SIG-M5 (cell line): ENCODE data around the gene KRTAP4-12.
"Not testable (repeated sequence)": the region's sequence is repeated elsewhere in the genome, so short reads cannot be mapped to it uniquely, and the experiment has no call there.

Experiments used
- DNase-seq: peaks from one replicate; lab custom pipeline; 2025; lab: John Stamatoyannopoulos, UW

KRTAP4-12 gene

DNA sequence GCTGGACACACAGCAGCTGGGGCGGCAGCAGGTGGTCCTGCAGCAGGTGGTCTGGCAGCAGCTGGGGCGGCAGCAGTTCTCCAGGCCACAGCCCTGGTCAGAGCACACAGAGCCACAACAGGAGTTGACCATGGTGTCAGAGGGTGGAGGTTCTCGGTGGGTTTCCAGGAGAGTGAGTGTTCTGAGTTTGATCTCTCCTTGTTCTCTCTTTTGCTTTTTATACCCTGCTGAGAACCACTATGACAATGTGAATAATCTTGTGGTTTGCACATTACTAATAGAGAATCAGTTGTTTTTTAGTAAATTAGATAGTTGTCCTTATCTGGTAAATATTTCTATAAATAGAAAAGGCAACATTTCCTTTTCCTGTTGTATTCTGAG lies at the start of gene KRTAP4-12:
Gene KRTAP4-12, minus strand, starts transcription at position 192 of the 381 bp plus-strand sequence. Its CDS starts 60 bp downstream, at position 132.
- DNase-seq, result not testable (repeated sequence)

DNA sequence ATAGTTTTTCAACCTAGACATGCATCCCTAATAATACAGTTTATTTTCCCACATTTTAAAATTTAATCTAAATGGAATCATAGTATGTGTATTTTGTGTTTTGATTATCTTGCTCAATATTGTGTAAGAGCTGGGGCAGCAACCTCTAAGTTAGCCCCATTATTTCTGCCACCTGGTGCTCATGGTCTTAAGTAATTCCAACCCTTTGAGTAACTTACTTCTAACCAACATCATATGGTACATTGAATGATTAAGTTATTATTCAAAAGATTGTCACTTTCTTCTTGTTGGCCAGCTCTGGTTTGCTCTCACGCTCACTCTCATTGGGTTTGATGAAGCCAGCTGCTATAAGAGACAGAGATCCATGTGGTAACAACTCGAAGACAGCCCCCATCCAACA lies 47.9 kb upstream of the KRTAP4-12 start:
- DNase-seq, result no peak

DNA sequence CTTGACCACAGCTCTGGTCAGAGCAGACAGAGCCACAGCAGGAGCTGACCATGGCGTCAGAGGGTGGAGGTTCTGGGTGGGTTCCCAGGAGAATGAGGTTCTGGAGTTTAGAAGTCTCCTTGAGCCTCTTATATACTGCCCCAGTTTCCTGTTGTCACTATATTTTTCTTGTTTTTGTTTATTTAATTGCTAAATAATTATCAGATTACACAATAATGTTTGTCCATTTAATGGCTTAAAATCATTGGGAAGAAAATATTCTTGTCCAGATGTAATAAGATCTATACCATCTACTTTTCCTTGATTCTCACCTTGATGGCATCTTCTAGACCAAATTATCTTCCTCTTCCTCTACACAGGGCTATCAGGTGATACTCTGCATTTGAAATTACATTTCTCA lies 44.1 kb upstream of the KRTAP4-12 start, which contains the start of gene KRTAP4-3:
Gene KRTAP4-3, minus strand, starts transcription at position 101 of the 400 bp plus-strand sequence. Its CDS starts 49 bp downstream, at position 52.
- DNase-seq, result no peak

DNA sequence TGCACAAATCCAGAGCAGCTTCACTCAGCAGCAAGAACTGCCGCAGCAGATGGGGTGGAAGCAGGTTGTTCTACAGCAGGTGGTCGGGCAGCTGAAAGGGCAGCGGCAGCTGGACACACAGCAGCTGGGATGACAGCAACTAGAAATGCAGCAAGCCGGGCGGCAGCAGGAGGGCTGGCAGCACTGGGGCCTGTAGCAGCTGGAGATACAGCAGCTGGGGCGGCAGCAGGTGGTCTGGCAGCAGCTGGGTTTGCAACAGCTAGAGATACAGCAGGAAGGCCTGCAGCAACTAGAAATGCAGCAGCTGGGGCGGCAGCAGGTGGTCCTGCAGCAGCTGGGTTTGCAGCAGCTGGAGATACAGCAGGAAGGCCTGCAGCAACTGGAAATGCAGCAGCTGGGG lies 43.6 kb upstream of the KRTAP4-12 start:
- DNase-seq, result no peak

DNA sequence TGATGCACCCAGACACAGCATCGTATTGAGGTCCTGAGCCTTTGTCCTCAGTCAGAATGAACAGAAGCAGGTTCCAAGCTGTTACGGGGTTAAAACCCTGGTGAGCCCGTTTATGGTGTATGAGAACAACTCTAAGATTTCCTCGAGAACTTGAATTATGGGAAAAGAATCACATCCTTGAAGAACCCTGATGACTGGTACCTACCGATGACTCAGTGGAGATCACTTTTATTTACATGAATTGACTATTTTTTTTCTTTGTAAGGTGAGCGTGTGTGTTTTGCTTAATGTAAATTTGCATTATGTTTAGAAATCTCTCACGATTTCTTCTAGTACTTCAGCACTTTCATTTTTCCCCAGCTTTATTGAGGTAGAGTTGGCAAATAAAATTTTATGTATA lies 39.8 kb upstream of the KRTAP4-12 start:
- no peak for DNase-seq

DNA sequence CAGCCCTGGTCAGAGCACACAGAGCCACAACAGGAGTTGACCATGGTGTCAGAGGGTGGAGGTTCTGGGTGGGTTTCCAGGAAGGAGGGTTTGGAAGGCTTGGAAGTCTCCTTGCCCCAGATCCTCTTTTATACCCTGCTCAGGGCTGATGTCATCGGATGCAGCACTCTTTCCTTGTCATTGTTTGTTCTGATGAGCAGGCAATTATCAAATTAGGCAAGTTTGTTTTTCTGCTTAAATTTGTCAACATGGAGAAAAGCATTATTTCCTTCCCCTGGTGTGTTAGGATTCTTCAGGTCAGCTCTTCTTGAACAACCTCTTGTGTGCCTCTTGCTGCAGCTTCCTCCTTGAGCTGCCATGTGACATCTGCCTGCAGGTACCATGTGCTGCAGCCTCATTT lies 36.7 kb upstream of the KRTAP4-12 start, which contains the start of gene KRTAP4-4:
Gene KRTAP4-4, minus strand, starts transcription at position 101 of the 400 bp plus-strand sequence. Its CDS starts 57 bp downstream, at position 44.
- DNase-seq, result no peak

DNA sequence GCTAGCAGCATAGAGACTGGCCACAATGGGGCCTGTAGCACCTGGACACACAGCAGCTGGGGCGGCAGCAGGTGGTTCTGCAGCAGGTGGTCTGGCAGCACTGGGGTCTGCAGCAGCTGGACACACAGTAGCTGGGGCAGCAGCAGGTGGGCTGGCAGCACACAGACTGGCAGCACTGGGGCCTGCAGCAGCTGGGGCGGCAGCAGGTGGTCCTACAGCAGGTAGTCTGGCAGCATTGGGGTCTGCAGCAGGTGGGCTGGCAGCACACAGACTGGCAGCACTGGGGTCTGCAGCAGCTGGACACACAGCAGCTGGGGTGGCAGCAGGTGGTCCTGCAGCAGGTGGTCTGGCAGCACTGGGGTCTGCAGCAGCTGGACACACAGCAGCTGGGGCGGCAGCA lies 36.2 kb upstream of the KRTAP4-12 start:
- not testable (repeated sequence) for DNase-seq

DNA sequence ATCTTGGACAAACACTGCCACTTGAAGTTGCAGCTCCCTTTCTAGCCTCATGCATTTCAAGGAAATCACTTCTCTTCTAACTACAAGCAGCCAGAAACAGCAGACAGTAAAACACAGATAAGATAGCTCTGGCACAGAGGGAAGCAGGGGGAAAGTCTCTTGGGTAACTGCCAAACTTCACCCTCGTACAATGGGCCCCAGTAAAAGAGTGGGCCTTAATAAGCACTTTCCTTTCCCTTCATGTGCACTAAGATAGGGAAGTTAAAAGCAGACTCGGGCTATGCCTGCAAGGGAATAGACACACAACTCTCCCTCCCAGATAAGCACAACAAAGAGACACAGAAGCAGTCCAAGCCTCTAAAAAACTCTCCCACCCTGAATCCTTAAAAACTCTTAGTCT lies 29.9 kb upstream of the KRTAP4-12 start:
- no peak for DNase-seq

DNA sequence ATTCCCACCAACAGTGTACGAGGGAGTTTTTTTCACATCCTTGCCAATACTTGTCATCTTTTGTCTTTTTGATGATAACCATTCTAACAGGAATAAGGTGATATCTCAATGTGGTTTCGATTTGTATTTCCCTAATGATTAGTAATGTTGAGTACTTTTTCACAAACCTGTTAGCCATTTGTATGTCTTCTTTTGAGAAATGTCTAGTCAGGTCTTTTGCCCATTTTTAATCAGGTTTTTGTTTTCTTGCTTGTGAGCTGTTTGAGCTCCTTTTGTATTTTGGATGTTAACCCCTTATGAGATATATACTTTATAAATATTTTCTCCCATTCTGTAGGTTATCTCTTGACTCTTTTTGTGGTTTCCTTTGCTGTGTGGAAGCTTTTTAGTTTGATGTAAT lies 27.5 kb upstream of the KRTAP4-12 start:
- no peak for DNase-seq

DNA sequence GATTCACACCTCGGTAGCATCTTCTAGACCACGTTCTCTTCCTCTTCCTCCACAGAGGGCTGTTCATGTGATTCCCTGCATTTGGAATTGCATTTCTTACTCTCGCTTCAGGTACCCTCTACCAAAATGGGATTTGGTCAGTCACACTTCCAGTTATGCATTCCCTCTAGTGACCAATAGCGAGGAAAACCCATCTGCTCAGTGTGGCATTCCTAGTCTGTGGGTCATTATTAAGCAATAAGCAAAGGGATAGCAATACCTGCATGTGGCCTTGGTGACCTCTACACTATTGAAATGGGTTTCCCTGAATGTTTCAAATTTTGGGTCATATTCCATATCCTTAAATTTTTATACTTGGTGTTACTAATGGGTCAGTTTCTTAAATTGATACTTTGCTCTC lies 26.0 kb upstream of the KRTAP4-12 start:
- no peak for DNase-seq

DNA sequence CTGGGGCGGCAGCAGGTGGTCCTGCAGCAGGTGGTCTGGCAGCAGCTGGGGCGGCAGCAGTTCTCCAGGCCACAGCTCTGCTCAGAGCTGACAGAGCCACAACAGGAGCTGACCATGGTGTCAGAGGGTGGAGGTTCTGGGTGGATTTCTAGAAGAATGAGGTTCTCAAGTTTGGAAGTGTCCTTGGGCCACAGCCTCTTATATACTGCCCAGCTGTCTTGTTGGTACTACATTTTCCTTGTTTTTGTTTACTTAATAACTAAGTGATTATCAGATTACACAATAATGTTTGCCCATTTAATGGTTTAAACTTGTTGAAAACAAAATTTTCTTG lies 25.6 kb upstream of the KRTAP4-12 start, which contains the start of gene KRTAP4-5:
Gene KRTAP4-5, minus strand, starts transcription at position 174 of the 334 bp plus-strand sequence. Its CDS starts 58 bp downstream, at position 116.
- no peak for DNase-seq

DNA sequence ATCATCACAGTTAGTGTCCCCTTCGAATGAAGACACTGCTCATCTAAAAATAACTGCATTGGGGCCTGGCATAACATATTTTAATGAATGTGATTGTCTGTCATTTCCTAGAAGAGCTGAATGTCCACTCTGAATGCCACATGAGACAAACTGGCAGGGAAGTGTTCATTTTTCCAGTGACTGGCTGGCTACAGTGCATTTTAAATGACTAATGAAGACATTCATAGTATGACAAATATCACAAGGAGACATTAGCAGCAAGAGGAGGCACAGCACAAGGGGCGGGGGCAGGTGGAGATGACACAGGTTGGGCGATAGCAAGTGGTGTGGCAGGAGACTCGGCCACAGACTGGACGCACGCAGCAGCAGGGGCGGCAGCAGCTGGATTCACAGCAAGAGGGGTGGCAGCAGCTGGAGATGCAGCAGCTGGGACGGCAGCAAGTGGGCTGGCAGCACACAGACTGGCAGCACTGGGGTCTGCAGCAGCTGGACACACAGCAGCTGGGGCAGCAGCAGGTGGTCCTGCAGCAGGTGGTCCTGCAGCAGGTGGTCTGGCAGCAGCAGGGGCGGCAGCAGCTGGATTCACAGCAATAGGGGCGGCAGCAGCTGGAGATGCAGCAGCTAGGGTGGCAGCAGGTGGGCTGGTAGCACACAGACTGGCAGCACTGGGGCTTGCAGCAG lies 25.1 kb upstream of the KRTAP4-12 start:
- not testable (repeated sequence) for DNase-seq

DNA sequence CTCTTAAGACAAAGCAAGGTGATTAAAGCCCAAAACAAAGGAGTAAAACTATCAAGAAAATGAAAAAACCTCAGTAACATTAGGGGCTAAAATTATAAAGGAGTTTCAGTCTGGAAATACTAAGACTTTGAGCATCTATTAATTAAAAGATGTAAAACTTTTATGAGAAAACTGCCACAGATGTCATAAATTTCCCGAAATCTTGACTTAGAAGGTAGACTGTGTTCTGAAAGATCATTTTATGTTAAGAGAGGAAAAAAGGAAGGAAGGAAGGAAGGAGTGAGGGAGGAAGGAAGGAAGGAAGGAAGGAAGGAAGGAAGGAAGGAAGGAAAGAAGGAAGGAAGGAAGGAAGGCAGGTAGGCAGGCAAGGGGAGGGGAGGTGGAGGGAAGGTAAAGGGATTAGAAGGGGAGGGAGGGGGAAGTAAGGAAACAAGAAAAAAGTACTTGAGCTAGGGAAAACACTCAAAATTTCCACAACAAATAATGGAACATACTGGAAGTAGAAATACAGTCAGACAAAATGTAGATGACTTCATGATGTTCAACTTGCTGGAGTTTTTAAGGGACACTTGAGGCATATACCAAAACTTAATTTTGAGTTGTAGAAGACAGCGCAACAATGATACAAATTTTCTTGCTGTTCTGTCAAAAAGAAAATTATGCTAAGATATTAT lies 23.7 kb upstream of the KRTAP4-12 start:
- DNase-seq, result no peak

DNA sequence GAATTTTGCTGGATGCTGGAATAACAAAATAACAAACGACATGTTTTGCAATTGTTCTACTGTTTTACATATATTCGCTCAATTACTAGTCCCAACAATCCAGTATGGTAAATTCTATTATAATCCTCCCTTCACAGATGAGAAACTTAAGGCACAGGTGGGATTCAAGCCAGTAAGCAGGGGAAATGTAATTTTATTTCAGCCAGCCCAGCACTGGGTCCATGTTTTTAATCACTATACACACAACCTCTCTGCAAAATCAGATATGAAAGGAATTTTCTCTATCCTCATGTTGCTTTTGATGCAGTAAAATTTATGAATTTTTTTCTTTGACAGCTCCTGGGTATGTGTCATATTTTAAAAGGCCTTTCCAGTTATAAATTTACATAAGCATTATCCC lies 21.3 kb upstream of the KRTAP4-12 start:
- DNase-seq, result no peak

DNA sequence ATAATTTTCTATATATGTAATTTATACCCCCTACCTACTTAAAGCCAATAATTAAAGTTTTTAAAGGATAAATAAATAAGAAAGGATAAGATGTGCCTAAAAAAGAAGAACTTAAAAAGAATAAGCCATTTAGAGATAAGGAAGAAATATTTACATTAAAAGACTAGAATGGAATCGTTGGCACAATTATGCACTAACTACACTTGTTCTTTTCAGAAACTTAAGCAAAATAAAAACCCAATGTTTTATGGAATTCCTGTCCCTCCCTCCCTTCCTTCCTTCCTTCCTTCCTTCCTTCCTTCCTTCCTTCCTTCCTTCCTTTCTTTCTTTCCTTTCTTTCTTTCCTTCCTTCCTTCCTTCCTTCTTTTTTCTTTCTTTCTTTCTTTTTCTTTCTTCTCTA lies 20.9 kb upstream of the KRTAP4-12 start:
- DNase-seq, result no peak

DNA sequence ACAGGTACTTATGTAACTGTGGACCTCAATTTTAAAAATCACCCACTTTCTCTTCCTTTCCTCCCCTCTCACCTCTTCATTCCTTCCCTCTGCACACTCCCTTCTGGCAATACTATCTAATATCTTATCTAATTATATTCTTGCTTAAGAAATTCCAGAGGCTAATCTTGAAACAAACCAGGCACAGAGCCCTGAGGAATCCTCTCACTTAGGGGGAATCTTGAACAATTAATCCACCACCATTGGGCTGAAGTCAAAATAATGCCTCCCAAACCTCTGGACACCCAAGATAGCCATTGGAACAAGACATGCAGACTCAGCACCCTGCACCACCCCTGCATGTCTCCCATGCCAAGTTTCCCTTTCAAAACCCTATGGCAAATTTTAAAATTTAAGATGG lies 17.4 kb upstream of the KRTAP4-12 start:
- DNase-seq, result no peak

DNA sequence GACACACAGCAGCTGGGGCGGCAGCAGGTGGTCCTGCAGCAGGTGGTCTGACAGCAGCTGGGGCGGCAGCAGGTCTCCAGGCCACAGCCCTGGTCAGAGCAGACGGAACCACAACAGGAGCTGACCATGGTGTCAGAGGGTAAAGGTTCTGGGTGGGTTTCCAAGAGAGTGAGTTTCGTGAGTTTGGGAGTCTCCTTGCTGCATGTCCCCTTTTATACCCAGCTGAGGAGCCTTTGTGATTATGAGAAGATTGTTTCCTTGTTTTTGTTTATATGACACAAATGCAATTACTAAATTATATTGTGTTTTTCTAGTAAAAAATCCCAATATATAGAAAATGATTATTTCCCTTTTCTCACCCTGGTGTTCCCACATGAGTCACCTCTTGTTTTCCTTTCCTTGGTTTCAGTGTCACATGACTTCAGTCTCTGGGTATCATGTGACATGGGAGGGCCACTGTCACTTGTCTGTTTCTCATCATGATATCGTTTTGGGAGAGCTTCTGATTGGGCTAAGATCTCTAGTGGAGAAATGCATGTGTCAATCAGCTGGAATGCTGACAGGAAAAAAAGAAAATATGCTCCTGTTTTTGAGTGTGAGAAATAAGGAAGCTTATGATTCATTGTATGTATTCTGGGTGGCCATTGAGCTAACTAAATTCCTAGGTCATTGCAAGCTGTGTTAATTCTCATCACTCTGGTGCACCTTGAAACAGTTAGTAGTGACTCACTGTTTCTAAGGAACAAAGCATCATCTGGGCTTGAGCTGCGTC lies 16.6 kb upstream of the KRTAP4-12 start, which contains the start of gene KRTAP4-6:
Gene KRTAP4-6, minus strand, starts transcription at position 185 of the 772 bp plus-strand sequence. Its CDS starts 57 bp downstream, at position 128.
- no peak for DNase-seq

DNA sequence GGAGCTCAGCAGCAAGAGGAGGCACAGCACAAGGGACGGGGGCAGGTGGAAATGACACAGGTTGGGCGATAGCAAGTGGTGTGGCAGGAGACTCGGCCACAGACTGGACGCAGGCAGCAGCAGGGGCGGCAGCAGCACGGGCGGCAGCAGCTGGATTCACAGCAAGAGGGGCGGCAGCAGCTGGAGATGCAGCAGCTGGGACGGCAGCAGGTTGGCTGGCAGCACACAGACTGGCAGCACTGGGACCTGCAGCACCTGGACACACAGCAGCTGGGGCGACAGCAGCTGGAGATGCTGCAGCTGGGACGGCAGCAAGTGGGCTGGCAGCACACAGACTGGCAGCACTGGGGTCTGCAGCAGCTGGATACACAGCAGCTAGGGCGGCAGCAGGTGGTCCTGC lies 15.9 kb upstream of the KRTAP4-12 start:
- not testable (repeated sequence) for DNase-seq

DNA sequence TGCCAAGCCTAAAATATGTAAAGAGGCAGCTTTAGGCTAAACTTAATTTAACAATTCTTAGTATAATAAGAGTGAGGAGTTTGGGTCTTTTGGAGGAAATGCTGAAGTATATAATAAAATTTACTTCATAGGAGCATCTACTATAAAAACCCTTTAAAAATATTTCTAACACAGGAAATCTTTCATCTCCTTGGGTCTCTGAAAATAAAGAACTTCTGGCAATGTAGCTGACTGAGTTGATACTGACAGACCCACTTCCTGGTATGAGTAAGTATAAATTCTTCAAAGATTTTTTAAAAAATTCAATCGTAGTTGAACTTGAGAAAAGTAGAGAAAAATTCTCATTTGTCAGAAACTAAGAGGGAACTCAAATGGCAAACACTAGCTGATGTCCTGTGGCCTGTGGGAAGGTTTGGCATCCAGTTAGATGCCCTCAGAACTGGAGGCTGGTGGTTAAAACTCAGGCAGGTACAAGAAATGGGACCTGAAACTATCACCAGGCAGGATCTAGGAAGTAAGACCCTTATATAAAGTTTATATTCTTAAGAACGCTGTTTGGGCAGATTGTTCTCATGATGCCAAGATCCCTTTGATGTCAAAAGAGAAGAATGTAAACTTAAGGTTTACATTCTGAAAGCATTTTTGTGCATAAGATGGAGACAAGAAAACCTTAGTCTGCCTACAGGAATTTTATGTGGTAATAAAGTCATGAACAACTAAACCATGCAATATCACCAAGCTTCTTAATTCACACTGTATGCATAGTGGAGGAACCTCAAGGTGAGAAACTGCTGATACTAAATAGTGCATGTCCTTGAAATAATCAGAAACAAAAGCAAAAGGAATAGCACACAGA lies 10.1 kb upstream of the KRTAP4-12 start:
- DNase-seq, result no peak

DNA sequence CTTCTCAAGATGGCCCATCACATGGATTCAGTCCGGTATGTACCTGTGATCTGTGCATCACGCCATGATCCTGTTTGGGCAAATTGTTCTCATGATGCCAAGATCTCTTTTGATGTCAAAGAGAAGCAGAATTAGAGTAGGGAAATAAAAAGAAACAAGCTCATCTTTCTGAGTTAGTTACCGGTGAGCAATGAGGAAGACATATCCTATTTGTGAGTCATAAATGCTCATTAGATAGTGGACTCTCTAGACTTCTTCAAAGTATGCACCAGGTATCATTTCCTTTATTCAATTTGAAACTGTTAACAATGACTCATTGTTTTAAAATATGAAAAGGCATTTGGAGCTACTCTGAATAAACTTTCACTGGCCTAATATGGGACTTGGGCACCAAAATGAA lies 8.0 kb upstream of the KRTAP4-12 start:
- DNase-seq, result no peak

DNA sequence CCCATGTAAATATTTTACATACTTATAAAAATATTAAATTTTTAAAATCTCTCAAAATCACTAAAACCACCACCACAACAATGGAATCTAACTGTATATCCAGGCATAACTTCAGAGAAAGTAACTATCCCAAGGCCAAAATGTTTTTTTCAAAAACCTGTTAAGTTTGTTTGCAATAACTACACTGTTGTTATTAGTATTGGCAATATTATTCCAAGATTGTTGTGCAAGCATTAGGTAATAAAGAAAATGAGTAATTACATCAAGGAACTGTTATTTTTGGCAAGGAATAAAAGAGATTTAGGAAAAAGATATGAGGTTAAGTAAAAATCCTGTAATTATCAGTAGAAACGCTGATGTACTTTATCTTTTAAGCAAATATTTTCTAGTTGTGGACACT lies 3.4 kb upstream of the KRTAP4-12 start:
- no peak for DNase-seq

DNA sequence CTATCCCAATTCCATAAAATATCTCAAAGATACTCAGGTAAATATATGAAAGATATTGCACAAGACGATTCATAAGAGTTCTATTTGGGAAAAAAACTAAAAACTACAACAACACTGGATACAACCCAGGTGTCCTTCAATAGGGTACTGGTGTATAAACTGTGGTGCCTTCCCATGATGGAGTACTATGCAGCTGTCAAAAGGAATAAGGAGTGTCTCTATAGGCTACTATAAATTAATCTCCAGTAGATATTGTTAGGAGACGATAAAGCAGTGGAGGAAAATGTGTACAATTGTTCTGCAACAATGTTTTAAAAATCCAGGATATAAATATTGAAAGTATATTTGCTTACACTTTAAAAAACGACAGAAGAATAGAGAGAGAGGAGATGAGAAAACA lies 2.4 kb upstream of the KRTAP4-12 start:
- DNase-seq, result no peak
